ENCODE data around the gene FRK. TPM values are rescaled to one million over a fixed set of nuclear protein-coding genes. Genes with fewer than 3 reads are reported as not detected.

Gene FRK
- total RNA-seq, 1 donor from 2014 or later = 1.6 TPM

DNA sequence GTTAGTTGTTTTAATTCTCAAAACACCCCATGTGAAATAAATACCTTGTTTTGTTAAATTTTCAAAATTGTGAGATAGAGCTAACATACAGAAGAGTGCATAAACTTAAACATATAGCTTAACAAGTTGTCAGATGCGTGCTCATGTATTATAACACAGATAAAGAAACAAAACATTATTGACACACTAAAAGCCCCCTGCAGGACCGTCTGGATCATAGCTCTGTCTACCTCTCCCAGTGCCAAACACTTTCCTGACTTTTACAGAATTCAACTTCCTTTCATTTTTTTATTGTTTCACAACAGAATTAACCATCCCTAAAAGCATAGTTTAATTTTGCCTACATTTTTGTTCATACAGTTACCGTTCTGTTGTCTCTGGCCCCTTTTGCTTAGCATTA, 17.8 kb upstream of the FRK start:
- no peaks in the 10 kb centered on the region for H3K9me3 ChIP-seq (ENCODE audit: control insufficient read depth in 3 of 3, low read length in 3 of 3)
- peaks cover 0 to 9% (median 0%) of the 10 kb centered on the region in 3 donors for H3K4me1 ChIP-seq (ENCODE audit: control insufficient read depth in 3 of 3, insufficient read depth in 3 of 3, low read length in 3 of 3)
- no peak overlapping the region for H3K27ac ChIP-seq (ENCODE audit: low read depth, low read length)
- H3K27me3 ChIP-seq (ENCODE audit: control insufficient read depth in 3 of 3, insufficient read depth in 3 of 3, low read length in 3 of 3) = no peaks in the 10 kb centered on the region
- no peak overlapping the region for H3K4me3 ChIP-seq (ENCODE audit: low read length in 3 of 3)
- H3K9ac ChIP-seq (ENCODE audit: low read depth in 1 of 3, low read length in 3 of 3) = no peak overlapping the region
- H3K36me3 ChIP-seq (ENCODE audit: control insufficient read depth in 3 of 3, insufficient read depth in 3 of 3, low read length in 3 of 3) = no peaks in the 10 kb centered on the region

- H3K27me3 ChIP-seq (ENCODE audit: control insufficient read depth in 3 of 3, insufficient read depth in 3 of 3, low read length in 3 of 3) = no peaks in the 10 kb centered on the region
- no peaks in the 10 kb centered on the region for H3K9me3 ChIP-seq (ENCODE audit: control insufficient read depth in 3 of 3, low read length in 3 of 3)
- H3K36me3 ChIP-seq (ENCODE audit: control insufficient read depth in 3 of 3, insufficient read depth in 3 of 3, low read length in 3 of 3) = no peaks in the 10 kb centered on the region
- H3K4me1 ChIP-seq (ENCODE audit: control insufficient read depth in 3 of 3, insufficient read depth in 3 of 3, low read length in 3 of 3) = peaks cover 0 to 11% (median 0%) of the 10 kb centered on the region in 3 donors
- peak overlapping the region; percentile 66 for H3K27ac ChIP-seq (ENCODE audit: low read depth, low read length)
- no peak overlapping the region for H3K9ac ChIP-seq (ENCODE audit: low read depth in 1 of 3, low read length in 3 of 3)
- no peak overlapping the region for H3K4me3 ChIP-seq (ENCODE audit: low read length in 3 of 3)
Measured at GRCh38 chr6:116074732-116075390, 14.2 kb upstream of the FRK start.

GRCh38 chr6:116073765-116074440, 13.2 kb upstream of the FRK start:
- Histone ChIP-seq H3K9ac (ENCODE audit: low read depth in 1 of 3, low read length in 3 of 3) (no peak overlapping the region), H3K4me3 (ENCODE audit: low read length in 3 of 3) (no peak overlapping the region), H3K9me3 (ENCODE audit: control insufficient read depth in 3 of 3, low read length in 3 of 3) (no peaks in the 10 kb centered on the region), H3K36me3 (ENCODE audit: control insufficient read depth in 3 of 3, insufficient read depth in 3 of 3, low read length in 3 of 3) (no peaks in the 10 kb centered on the region), H3K27me3 (ENCODE audit: control insufficient read depth in 3 of 3, insufficient read depth in 3 of 3, low read length in 3 of 3) (no peaks in the 10 kb centered on the region), H3K27ac (ENCODE audit: low read depth, low read length) (no peak overlapping the region), H3K4me1 (ENCODE audit: control insufficient read depth in 3 of 3, insufficient read depth in 3 of 3, low read length in 3 of 3) (peaks cover 0 to 11% (median 0%) of the 10 kb centered on the region in 3 donors)

GRCh38 chr6:116072368-116072767, 11.7 kb upstream of the FRK start:
- Histone ChIP-seq H3K27ac (ENCODE audit: low read depth, low read length) (no peak overlapping the region), H3K4me1 (ENCODE audit: control insufficient read depth in 3 of 3, insufficient read depth in 3 of 3, low read length in 3 of 3) (peaks cover 0 to 11% (median 0%) of the 10 kb centered on the region in 3 donors), H3K36me3 (ENCODE audit: control insufficient read depth in 3 of 3, insufficient read depth in 3 of 3, low read length in 3 of 3) (no peaks in the 10 kb centered on the region), H3K27me3 (ENCODE audit: control insufficient read depth in 3 of 3, insufficient read depth in 3 of 3, low read length in 3 of 3) (no peaks in the 10 kb centered on the region), H3K9ac (ENCODE audit: low read depth in 1 of 3, low read length in 3 of 3) (no peak overlapping the region), H3K9me3 (ENCODE audit: control insufficient read depth in 3 of 3, low read length in 3 of 3) (no peaks in the 10 kb centered on the region), H3K4me3 (ENCODE audit: low read length in 3 of 3) (no peak overlapping the region)

- no peak overlapping the region for H3K9ac ChIP-seq (ENCODE audit: low read depth in 1 of 3, low read length in 3 of 3)
- no peaks in the 10 kb centered on the region for H3K9me3 ChIP-seq (ENCODE audit: control insufficient read depth in 3 of 3, low read length in 3 of 3)
- H3K4me1 ChIP-seq (ENCODE audit: control insufficient read depth in 3 of 3, insufficient read depth in 3 of 3, low read length in 3 of 3) = peaks cover 0 to 11% (median 0%) of the 10 kb centered on the region in 3 donors
- H3K4me3 ChIP-seq (ENCODE audit: low read length in 3 of 3) = no peak overlapping the region
- H3K27me3 ChIP-seq (ENCODE audit: control insufficient read depth in 3 of 3, insufficient read depth in 3 of 3, low read length in 3 of 3) = no peaks in the 10 kb centered on the region
- no peak overlapping the region for H3K27ac ChIP-seq (ENCODE audit: low read depth, low read length)
- no peaks in the 10 kb centered on the region for H3K36me3 ChIP-seq (ENCODE audit: control insufficient read depth in 3 of 3, insufficient read depth in 3 of 3, low read length in 3 of 3)
Measured at GRCh38 chr6:116070616-116071389, 10.1 kb upstream of the FRK start.

DNA sequence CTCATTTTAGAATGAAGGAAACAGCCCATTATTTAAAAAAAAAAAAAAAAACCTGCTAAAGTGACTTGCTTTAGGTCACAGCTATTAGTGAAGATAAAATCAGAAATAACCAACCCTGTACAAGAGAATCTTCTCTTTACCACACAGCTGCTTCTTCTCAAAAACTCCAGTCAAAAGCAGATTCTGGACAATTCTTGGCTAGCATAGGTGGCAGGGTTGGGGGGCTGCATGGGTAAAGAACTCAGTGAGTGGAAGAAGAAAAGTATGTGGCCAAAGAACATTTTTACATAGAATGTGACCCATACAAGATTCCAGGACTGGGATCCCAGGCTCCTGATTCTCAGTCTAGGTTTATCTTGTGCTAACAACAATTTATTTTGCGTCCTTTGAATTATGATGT, 9.4 kb upstream of the FRK start:
- Histone ChIP-seq H3K9me3 (ENCODE audit: control insufficient read depth in 3 of 3, low read length in 3 of 3) (no peaks in the 10 kb centered on the region), H3K36me3 (ENCODE audit: control insufficient read depth in 3 of 3, insufficient read depth in 3 of 3, low read length in 3 of 3) (no peaks in the 10 kb centered on the region), H3K4me3 (ENCODE audit: low read length in 3 of 3) (no peak overlapping the region), H3K27me3 (ENCODE audit: control insufficient read depth in 3 of 3, insufficient read depth in 3 of 3, low read length in 3 of 3) (no peaks in the 10 kb centered on the region), H3K9ac (ENCODE audit: low read depth in 1 of 3, low read length in 3 of 3) (no peak overlapping the region), H3K27ac (ENCODE audit: low read depth, low read length) (no peak overlapping the region), H3K4me1 (ENCODE audit: control insufficient read depth in 3 of 3, insufficient read depth in 3 of 3, low read length in 3 of 3) (peaks cover 0 to 11% (median 0%) of the 10 kb centered on the region in 3 donors)

GRCh38 chr6:116066789-116067188, 6.1 kb upstream of the FRK start:
- no peak overlapping the region for H3K9ac ChIP-seq (ENCODE audit: low read depth in 1 of 3, low read length in 3 of 3)
- H3K4me3 ChIP-seq (ENCODE audit: low read length in 3 of 3) = no peak overlapping the region
- no peaks in the 10 kb centered on the region for H3K36me3 ChIP-seq (ENCODE audit: control insufficient read depth in 3 of 3, insufficient read depth in 3 of 3, low read length in 3 of 3)
- H3K9me3 ChIP-seq (ENCODE audit: control insufficient read depth in 3 of 3, low read length in 3 of 3) = no peaks in the 10 kb centered on the region
- no peak overlapping the region for H3K27ac ChIP-seq (ENCODE audit: low read depth, low read length)
- H3K27me3 ChIP-seq (ENCODE audit: control insufficient read depth in 3 of 3, insufficient read depth in 3 of 3, low read length in 3 of 3) = no peaks in the 10 kb centered on the region
- H3K4me1 ChIP-seq (ENCODE audit: control insufficient read depth in 3 of 3, insufficient read depth in 3 of 3, low read length in 3 of 3) = no peaks in the 10 kb centered on the region

DNA sequence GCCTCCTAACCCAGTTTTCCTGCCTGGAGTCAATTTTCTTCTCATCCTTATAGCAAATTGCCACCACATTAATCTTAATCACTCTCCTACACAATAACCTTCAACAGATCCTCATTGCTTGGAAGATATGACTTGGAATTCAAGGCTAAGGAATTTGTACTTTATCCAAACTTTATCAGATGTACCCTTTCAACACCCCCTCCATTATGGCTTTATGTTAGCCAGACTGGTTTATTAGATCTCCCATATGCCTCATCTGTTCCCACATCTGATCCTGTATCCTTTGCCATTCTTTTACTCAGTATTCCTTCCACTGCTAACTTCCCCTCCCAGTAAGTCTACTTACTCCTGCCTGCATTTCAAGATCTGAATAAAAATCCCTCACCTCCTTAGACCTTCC, 4.0 kb upstream of the FRK start:
- Histone ChIP-seq H3K4me1 (ENCODE audit: control insufficient read depth in 3 of 3, insufficient read depth in 3 of 3, low read length in 3 of 3) (peaks cover 0 to 4% (median 3%) of the 10 kb centered on the region in 3 donors), H3K9me3 (ENCODE audit: control insufficient read depth in 3 of 3, low read length in 3 of 3) (no peaks in the 10 kb centered on the region), H3K27ac (ENCODE audit: low read depth, low read length) (no peak overlapping the region), H3K4me3 (ENCODE audit: low read length in 3 of 3) (no peak overlapping the region), H3K9ac (ENCODE audit: low read depth in 1 of 3, low read length in 3 of 3) (no peak overlapping the region), H3K27me3 (ENCODE audit: control insufficient read depth in 3 of 3, insufficient read depth in 3 of 3, low read length in 3 of 3) (no peaks in the 10 kb centered on the region), H3K36me3 (ENCODE audit: control insufficient read depth in 3 of 3, insufficient read depth in 3 of 3, low read length in 3 of 3) (no peaks in the 10 kb centered on the region)

GRCh38 chr6:116062496-116062895, 1.8 kb upstream of the FRK start:
- Histone ChIP-seq H3K27ac (ENCODE audit: low read depth, low read length) (no peak overlapping the region), H3K4me1 (ENCODE audit: control insufficient read depth in 3 of 3, insufficient read depth in 3 of 3, low read length in 3 of 3) (peaks cover 0 to 4% (median 3%) of the 10 kb centered on the region in 3 donors), H3K27me3 (ENCODE audit: control insufficient read depth in 3 of 3, insufficient read depth in 3 of 3, low read length in 3 of 3) (no peaks in the 10 kb centered on the region), H3K9ac (ENCODE audit: low read depth in 1 of 3, low read length in 3 of 3) (no peak overlapping the region), H3K9me3 (ENCODE audit: control insufficient read depth in 3 of 3, low read length in 3 of 3) (no peaks in the 10 kb centered on the region), H3K36me3 (ENCODE audit: control insufficient read depth in 3 of 3, insufficient read depth in 3 of 3, low read length in 3 of 3) (no peaks in the 10 kb centered on the region), H3K4me3 (ENCODE audit: low read length in 3 of 3) (no peak overlapping the region)
